Cardiac septum (tissue), 1 donor: ENCODE measurements around the gene MT1A. TPM values are rescaled to one million over a fixed set of nuclear protein-coding genes. Genes with fewer than 3 reads are reported as not detected.
"Not testable (repeated sequence)": the region's sequence is repeated elsewhere in the genome, so short reads cannot be mapped to it uniquely, and the experiment has no call there.

Experiments used
- DNase-seq: peaks from one replicate; pipeline ENCODE4 v3.0.0-alpha.2; 2020; ENCODE audit warnings: low spot score
- intact Hi-C: fragments of 100-400 bp; cut with DNase I; formaldehyde crosslinking; loops from one replicate; pipeline ENCODE4 v1.14.0; 2022
- total RNA-seq: library from RNA; stranded (reverse); fragmentation: NEBNext Ultra II Directional; extraction: Animal tissue kit (Norgen Biotek cat#: 25700); gene quantifications from one replicate; pipeline ENCODE4 v1.2.1, GENCODE V29; 2021
- donor health status: DM: no; HTN: no; CAD: no.

The MT1A gene
- total RNA-seq, 1 donor from 2014 or later = 1.5 TPM

GRCh38 chr16:56608876-56609462 lies 29.5 kb upstream of the MT1A start:
- no peak for DNase-seq

GRCh38 chr16:56609463-56609921 lies 29.0 kb upstream of the MT1A start:
- DNase-seq = no peak
- intact Hi-C loops = loop anchor here (2.0 to 5.0 kb wide), 2 partner anchors 73 to 87 kb away; partner anchors contain the start of genes BBS2 and MT1X

More at GRCh38 chr16:56608876-56609462, 29.5 kb upstream of the MT1A start:
- intact Hi-C loops = loop anchor here (2.0 to 5.0 kb wide), 2 partner anchors 74 to 87 kb away; partner anchors contain the start of genes BBS2 and MT1X

- no peak for DNase-seq
- intact Hi-C loops = loop anchor here (1.0 kb wide), 1 partner anchor 16 kb away; no protein-coding TSS in a partner anchor
Measured at GRCh38 chr16:56610017-56610608, 28.4 kb upstream of the MT1A start.

GRCh38 chr16:56610609-56611111 lies 27.8 kb upstream of the MT1A start:
- no peak for DNase-seq
- intact Hi-C loops = loop anchor here (1.0 kb wide), 1 partner anchor 16 kb away; no protein-coding TSS in a partner anchor

- intact Hi-C loops = no loop called here
- no peak for DNase-seq
Measured at GRCh38 chr16:56611281-56611833, 27.1 kb upstream of the MT1A start.

GRCh38 chr16:56613706-56614105 lies 24.8 kb upstream of the MT1A start:
- intact Hi-C loops = no loop called here
- DNase-seq = no peak

- intact Hi-C loops = no loop called here
Measured at GRCh38 chr16:56614549-56614991, 23.9 kb upstream of the MT1A start.

GRCh38 chr16:56615353-56615752 lies 23.1 kb upstream of the MT1A start:
- no peak for DNase-seq
- intact Hi-C loops = no loop called here

More at GRCh38 chr16:56614549-56614991, 23.9 kb upstream of the MT1A start:
- DNase-seq = no peak

- intact Hi-C loops = no loop called here
- no peak for DNase-seq
Measured at GRCh38 chr16:56616608-56617211, 21.8 kb upstream of the MT1A start.

- peak; percentile 87 for DNase-seq
- intact Hi-C loops = no loop called here
Measured at GRCh38 chr16:56617212-56618085, 21.0 kb upstream of the MT1A start.

- intact Hi-C loops = no loop called here
Measured at GRCh38 chr16:56618138-56618537, 20.3 kb upstream of the MT1A start.

GRCh38 chr16:56620339-56620897 lies 18.0 kb upstream of the MT1A start:
- DNase-seq = no peak
- intact Hi-C loops = no loop called here

More at GRCh38 chr16:56618138-56618537, 20.3 kb upstream of the MT1A start:
- no peak for DNase-seq

GRCh38 chr16:56621665-56622445 lies 16.6 kb upstream of the MT1A start:
- DNase-seq, intact Hi-C loops: not testable (repeated sequence)

- intact Hi-C loops, DNase-seq: not testable (repeated sequence)
Measured at GRCh38 chr16:56623184-56623583, 15.3 kb upstream of the MT1A start.

- no peak for DNase-seq
- intact Hi-C loops = no loop called here
Measured at GRCh38 chr16:56623637-56624036, 14.8 kb upstream of the MT1A start.

- intact Hi-C loops = no loop called here
- DNase-seq = no peak
Measured at GRCh38 chr16:56625140-56625942, 13.1 kb upstream of the MT1A start, which contains the start of gene MT1E. Gene MT1E, plus strand, starts transcription at chr16:56625781. Its CDS starts 71 bp downstream, at chr16:56625852.
